SHP77 (cell line): ENCODE data around the gene CHI3L1.

Source experiments
- DNase-seq, 2 experiments: peaks; one replicate each; lab custom pipeline; 2025; lab: John Stamatoyannopoulos, UW

Gene CHI3L1

DNA sequence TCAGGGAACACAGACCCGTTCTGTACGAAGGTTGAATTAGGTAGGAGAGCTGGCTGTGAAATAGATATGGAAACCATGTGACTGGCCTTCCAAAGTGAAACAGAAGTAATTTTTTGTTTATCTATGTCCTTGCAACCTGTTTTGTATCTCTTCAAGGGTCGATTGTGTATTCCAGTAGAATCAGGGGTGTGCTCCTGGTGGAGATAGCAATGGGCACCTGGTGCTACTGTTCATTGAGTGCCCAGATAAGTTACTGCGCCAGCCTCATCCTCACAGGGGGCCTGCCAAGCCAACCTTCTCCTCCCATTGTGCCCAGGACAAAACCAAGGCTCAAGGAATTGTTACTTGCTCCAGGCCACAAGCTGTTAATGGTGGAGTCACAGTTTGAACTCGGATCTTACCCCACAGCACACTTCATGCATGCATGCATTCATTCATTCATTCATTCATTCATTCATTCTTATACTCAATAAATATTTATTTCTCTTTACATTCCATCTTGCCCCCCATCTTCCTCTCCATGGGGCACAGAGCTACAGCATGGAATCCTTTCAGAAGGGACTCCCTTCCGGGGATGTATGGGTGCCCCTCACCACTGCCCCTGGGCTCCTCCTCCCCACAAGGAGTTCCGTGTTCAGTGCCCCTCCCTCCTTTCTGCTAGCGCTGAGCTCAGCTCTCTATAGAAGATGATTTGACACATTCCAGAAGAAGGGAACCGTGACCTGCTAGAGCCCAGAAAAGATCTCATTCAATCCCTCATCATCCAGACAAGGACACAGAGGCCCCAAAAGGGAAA is 34.9 kb downstream of the CHI3L1 start:
- no peak for DNase-seq

DNA sequence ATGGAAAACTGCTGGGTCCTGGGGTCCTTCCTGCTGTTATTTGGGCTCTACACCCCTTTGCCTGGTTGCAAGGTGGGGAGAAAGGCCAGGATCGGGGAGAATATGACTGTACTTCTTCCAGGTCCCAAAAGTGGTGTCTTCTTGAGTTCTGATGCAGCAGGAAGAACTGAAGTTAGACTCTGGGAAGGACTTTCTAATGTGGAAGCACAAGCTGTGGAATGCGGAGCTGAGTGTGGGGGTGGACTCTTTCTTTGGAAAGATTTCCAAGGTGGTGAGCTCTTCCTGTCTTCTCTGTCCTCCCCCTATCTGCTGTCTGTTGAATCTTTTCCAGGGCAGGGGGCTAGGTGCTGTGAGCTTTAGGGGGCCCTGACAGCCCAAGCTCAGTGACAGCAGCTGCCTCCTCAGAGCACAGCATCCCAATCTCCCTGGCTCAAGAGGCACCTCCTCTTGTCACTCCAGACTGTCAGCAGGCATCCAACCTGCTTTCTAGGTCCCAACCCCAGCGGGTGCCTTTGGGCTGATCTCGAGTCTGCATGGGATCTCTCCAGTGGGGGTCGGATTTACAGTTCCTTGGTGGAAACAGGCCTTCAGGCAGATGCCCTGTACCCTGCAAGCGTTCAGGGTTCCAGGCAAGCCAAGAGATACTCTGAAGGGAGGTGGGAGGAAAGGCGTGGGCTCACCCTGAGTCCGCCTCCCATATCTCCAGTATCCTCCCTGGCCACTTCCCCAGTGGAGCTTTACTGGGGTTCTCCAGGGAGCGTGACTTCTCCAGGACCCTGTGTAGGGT is 35.8 kb downstream of the CHI3L1 start:
- no peak for DNase-seq

DNA sequence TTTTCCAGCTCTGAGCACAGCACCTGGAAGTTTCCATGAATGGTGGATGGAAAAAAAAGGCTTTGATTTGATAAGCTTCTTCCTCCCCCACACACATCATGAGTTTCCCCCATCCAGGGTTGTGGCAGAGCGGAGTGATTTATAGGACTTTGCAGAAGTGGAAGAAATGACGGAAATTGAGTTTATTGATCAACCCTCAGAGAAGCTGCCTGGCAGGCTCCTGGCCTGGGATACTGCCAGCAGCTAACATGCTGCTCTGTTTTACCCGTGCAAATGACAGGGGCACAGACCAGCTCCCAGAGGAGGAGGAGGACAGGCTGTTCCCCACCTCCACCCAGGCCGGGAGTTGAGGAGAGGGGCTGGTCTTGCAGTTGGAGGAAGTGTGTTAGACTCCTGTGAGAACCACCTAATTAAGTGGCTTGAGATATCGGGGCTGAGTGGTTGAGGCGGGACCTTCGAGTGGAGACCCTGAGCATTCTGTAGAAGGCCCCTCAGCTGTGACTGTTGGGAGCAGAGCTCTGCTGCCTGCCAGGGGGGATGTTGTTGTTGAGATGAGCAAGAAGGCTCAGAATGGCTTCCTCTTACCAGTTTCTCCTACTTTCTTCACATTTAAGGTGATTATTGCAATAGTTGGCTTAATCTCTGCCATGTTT is 37.2 kb downstream of the CHI3L1 start:
- no peak for DNase-seq

DNA sequence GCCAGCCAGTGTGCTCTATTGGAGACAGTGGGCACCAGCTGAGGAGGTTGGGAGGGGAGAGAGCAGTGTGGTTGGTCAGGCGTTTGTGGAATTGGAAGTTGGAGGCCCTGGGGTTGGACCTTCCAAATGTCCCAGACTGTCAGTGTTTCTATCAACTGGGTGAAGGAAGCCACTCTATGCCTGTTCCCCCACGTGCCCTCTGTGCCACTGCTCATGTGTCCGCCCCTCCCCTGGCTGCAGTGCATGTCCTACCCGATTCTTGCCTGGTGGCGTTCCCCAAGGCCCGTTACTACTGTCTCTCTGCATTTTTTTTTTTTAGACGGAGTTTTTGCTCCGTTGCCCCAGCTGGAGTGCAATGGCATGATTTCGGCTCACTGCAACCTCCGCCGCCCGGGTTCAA is 37.9 kb downstream of the CHI3L1 start:
- no peak for DNase-seq

DNA sequence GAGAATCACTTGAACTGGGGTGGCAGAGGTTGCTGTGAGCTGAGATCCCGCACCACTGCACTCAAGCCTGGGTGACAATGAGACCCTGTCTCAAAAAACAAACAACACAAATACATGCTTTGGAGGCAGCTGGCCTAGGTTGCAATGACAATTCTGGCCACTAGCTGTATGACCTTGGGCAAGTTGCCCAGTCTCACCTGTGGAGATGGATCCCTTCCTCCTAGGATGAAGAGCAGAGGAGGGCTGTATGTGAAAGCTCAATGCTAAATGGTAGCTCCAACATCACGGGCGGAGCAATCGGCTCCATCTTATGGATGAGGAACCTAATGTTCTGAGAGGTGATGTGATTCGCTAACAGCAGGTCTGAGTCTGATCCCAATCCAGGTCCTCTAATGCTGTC is 38.4 kb downstream of the CHI3L1 start:
- peak; percentile 18 to 27 for DNase-seq

DNA sequence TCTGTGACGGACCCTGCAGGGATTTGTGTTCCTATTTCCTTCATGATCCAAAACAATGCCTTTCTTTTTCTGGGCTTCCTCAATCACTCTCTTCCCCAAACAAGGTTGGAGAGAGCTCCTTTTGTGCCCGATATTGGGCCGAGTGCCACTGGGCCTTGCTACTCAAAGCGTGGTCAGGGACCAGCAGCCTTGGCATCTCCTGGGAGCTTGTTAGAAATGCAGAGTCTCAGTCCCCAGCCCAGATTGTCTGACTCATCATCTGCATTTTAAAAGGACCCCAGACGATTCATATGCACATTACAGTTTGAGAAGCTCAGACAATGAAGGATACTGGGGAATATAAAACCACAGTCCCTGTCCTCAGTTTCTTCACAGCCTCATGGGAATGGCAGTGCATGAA is 39.1 kb downstream of the CHI3L1 start:
- no peak for DNase-seq

DNA sequence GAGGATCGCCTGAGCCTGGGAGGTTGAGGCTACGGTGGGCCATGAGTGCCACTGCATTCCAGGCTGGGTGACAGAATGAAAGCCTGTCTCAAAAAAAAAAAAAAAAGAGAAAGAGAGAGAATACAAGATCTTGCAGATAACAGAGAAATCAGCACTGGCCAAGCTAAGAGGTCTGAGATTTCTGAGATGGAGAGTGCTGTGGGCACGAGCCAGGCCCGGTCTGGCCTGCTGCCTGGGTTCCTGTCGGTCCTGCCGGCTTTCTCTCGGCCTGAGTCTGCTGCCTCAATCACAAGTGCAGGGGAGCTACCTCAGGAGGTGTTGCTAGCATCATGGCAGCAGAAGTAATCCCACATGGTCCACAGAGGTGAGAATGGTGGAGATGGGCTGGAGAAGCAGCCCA is 40.0 kb downstream of the CHI3L1 start:
- DNase-seq = no peak

DNA sequence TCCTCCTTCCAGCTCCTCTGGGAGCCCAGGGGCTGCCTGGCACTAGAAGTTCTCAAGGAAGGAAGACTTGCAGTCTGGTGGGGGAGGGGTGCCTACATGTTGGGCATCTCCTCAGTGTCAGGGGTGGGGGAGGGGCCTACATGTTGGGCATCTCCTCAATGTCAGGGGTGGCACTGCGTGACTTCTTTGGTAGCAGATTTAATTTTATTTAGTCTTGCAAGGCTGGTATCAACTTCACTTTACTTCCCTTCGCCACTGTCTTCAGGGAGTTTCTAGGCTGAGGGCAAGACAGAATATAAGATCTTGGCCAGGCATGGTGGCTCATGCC is 40.5 kb downstream of the CHI3L1 start:
- no peak for DNase-seq

DNA sequence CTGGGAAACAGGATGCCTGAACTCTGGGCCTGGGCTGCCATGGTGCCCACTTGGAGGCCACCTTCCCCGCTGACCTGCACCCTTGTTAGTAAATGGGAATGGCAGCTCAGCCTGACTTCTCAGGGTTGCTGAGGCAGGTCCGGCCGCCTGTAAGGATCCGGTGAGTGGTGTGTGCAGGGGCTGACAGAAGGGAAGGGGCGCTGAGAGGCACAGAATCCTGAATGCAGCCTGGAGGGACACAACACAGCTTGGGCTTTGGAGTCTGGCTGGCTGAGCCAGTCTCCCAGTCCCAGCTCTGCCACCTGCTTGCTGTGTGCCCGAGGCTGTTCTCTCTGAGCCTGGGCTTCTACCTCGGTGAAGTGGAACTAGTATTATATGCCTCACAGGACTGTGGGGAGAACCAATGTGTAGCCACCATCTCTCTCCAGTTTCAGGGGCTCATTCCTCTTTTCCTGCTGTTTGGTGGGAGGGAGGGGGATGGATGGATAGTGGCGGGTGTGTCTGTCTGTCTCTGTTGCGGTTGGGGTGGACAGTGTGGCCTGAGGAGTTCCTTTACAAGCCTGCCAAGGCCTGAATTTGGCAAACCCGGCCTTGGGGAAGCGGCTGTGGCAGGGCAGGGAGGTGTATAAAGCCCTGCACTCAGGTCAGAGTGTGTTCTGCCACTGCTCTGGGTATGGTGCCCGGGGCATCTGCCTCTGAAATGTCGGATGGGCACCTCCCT is 41.0 kb downstream of the CHI3L1 start:
- DNase-seq = no peak

DNA sequence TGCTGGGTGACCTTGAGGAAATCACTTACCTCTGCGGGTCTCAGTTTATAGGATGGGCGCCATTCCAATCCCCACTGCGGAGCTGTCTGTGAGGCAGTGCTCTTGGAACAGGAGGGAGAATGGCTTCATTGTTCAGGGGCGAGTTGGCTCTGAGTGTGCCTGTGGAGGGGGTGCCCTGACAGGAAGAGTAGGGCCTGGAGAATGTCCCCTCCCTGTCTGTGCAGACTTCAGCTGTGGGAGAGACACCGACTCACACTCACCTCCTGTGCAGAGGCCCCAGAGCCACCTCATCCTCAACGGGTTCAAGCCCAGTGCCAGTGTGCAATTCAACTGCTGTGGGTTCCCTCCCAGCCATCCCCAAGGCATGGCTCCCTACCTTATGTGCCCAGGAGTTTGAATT is 41.8 kb downstream of the CHI3L1 start:
- no peak for DNase-seq

DNA sequence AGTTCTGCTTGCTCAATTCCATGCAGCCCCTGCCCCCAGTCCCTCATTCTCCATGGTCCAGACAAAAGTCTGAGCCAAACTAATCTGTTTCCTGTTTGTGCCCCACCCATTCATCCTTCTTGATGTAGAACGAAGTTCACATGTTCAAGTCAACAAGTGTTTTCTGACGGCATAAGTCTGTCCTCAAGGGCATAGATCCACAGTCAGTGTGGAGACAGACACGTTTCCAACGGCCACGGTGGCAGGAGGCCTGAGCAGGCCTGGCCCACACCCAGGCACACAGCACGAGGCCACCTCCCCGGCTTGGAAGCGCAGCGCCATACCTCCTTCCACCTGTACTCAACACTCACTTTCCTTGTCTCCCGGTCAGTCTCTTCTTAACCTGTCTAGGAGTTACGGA is 42.9 kb downstream of the CHI3L1 start:
- no peak for DNase-seq

DNA sequence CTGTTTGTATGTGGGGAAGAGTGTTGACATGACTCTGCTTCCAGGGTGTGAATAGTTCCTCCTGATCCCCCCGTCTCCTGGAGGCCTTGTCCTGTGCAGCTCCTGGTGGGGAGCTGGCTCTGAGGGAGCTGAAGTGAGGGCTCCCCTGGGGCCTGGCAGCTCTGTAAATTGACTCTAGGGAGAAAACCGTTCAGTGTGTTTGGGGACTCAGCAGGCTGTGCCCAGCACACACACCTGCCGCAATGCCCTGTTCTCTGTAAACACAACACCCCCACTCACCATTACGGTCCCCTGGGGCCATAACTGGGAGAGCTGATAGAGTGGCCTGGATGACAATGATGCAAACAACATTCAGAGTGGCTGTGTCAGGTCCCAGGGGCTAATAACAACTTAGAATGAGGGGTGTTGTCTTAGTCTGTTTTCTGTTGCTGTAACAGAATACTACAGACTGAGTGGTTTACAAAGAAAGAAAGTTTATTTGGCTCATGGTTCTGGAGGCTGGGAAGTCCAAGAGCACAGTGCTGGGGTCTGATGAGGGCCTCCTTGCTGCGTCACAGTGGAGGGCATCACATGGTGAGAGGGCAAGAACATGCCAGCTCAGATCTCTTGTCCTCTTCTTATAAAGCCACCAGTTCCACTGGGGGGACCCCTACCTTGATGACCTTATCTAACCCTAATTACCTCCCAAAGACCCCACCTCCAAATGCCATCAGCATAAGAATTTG is 43.7 kb downstream of the CHI3L1 start:
- DNase-seq = peak in 1 of 2 experiments; percentile 16

DNA sequence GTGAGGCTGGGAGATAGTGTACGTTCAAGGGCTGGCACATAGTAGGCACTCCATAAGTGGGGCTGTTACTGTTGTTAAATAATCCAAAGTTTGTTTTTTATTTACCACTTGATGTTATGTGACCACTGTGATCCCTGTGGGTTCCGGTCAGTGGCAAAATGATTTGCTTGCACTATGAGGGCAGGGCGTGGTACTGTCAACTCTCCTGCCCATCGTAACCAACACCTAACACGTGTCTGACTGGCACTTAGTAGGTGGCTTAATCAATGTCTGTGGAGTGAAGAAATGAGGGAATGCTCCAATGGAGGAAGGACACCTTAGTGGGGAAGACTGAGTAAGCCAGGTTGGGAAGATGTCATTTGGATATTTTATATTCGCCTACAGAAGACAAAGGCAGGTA is 44.4 kb downstream of the CHI3L1 start:
- DNase-seq = no peak

DNA sequence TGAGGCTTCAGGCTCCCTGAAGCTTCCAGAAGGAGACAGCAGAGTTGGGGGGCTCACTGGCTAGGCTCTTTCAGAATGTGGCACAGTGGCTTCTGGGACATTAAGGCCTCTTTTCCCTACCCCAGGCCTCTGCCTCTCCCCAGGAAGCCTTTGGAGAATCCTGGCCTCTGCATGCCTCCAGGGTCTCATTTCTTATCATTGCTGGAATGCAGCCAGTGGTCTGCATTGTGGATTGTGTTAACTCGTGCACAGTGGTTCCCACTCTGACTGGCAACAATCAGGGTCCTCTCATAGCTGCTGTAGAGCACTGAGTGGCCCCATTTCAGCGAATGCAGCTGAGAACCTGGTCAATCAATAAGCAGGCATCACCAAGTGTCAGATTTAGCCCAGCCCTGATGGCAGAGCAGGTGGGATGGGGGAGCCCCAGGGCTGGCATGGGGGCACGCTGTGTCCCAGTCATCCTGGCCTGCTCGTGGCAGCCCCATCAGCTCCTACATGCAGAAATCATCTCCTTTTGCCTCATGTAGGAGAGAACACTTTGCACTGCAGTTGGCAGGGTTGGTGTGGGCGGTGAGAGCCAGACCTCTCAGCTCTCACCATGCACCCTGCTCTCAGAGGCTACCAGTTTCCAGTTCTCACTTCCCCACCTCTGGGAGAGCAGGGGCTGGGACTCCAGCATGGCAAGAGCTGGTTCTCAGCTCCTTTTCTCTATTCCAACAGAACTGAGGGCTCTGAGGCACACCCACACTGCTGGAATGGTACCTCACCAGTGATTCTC is 45.6 kb downstream of the CHI3L1 start:
- DNase-seq = no peak

DNA sequence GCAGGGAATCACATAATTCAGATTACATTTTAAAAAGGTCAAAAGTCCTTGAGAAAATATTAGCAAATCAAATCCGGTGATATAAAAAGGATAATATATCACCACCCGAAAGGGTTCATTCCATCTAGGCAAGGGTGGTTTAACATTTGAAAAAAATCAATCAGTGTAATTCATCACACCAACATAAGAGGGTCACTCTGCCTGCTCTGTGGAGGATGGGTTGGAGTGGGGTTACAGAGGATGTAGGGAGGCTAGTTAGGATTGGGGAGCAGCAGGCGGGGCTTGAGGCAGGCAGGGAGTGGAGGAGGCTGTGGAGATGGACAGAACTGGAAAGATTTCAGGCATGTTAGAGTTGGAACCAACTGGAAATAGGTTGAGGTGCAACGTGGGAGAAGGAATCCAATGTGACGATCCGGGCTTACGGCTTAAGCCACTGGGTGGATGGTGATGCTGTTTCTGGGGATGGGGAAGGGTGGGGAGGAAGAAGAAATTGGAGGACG is 46.5 kb downstream of the CHI3L1 start:
- no peak for DNase-seq

DNA sequence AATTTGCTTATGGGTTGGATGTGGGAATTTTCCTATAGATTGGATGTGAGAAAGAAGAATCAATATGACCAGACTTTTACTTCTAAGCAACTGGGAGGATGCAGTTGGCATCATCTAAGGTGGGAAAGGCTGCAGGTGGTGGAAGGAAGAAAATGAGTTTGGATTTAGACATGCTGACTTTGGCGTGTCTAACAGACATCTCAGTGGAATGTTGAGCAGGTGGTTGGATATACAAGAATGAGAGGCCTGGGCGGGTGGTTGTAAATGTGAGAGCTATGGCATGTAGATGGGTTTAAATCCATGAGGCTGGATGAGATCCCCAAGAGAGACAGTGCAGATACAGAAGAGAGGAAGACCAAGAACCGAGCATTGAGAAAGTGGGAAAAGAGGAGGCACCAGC is 48.4 kb downstream of the CHI3L1 start:
- DNase-seq = no peak

DNA sequence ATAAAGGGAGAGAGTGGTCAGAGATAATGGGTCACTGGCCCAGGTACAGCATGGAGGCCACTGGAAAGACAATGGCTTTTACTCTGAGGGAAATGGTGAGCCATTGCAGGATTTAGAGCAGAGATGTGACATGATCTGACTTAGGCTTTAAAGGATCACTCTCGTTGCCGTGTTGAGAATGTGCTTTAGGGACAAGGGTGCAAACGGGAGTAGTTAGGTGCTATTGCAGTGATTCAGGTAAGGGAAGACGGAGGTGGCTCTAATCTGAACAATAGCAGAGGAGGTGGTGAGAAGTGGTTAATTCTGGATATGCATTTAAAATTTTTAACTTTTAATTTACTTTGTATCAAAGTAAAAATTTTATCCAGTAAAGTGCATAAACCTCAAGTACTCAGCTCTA is 49.2 kb downstream of the CHI3L1 start:
- no peak for DNase-seq

DNA sequence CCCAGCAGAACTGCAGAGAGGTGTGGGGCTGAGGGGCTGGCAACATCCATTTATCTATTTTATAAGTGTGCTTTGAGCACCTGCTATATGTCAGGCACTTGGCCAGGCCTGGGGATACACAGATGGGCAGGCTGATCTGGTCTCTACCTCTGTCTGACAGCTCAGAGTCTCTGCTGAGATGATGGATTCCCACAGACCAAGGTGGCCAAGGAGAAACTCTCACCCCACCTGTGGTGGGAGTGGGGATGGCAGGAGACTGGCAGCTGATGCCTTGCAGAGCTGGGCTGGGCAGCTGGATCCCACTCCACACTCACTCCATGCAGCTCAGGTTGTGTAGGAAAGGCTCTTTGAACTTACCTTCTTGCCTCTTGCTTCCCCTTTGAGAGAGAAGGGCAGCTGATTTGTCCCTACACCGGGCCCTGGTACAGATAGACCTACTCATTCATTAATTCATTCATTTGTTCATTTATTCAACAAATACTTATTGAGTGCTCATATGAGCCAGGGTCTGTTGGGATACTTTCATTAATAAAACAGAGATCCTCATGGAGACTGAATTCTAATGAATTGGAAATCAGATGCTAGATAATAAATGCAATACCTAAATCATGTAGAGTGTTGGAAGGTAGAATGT is 50.0 kb downstream of the CHI3L1 start:
- no peak for DNase-seq

DNA sequence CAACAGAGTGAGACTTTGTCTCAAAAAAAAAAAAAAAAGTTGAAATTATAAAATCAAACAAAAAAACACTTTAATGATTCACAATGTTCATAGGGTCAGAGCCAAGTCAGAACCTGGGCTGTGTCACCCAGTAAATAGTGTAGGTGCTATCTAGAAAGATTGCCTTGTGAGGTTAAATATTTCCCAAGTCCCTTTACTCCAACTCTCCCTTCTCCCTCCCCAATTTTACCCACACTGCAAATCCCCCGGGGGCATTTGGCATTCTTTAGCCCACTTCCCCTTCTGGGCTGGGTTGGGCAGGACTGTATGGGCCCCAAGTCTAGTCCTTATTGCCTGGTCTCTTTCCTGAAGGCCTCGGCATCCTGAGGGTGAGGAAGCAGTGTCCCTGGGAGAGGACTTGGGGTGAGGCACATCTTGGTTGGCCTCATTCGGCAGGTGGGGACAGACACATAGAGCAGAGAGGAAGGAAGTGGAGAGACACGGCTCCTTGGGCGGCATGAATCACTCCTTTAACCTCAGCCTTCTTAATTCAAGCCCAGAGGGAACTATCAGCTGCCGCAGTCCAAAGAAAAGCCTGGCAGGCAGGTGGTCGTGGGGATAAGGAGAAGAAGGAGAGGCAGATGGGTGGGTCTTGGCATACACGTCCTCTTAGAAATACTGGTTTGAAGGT is 50.7 kb downstream of the CHI3L1 start:
- no peak for DNase-seq
